Right renal pelvis (tissue), 4 donors: ENCODE results near the gene TNRC6B. TPM values are rescaled to one million over a fixed set of nuclear protein-coding genes. Genes with fewer than 3 reads are reported as not detected.
"Not testable (repeated sequence)": the region's sequence is repeated elsewhere in the genome, so short reads cannot be mapped to it uniquely, and the experiment has no call there.

Experiments
- DNase-seq, 4 donors: peaks; one replicate each; pipeline ENCODE4 v3.0.0-alpha.2; 2013; ENCODE audit warnings: low read depth in 4 of 4, low spot score in 3 of 4, missing footprints in 1 of 4
- polyA plus RNA-seq, 4 donors: library from polyadenylated mRNA; unstranded; fragments of 120-200 nt; gene quantifications; one replicate each; pipeline ENCODE4 v1.2.1, GENCODE V29; 2013; ENCODE audit not compliant: insufficient read length in 4 of 4

The TNRC6B gene
- polyA plus RNA-seq, 4 donors = 10.3 to 11.8 (median 11.4) TPM

DNA sequence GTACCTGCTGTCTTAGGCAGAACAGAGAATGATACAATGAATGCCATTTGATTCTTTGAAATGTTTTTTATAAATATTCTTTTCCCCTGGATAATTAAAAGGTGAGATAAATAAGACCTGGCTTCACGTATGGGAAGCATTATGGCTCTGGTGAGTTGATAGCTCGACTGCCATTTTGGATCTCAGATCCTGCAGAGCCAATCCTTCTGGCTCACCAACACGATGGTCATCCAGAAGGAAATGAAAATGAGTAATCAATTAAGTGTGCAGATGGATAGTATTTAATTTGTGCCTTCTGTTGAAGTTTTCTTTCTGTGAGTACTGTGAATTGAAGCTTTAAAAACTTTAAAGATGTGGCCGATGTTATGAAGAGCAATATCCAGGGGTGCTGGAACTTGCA is 2.7 kb downstream of the TNRC6B start:
- no peak for DNase-seq

DNA sequence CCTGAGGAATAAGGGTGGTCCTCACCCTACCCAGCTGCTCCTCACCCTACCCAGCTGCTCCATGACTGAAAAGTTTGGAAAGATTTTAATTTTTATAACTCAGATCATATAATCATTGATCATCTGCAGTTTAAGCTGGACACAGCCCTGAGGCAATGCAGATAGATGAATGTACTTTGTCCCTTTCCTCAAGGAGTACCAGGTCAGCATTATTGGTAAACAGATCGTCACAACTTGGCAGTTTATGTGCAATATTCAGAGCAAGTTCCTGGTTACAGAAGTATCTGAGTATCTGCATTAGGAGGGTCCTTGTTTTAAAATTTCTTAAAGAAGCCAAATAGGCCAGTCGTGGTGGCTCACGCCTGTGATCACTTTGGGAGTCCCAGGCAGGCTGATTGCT is 3.6 kb downstream of the TNRC6B start:
- DNase-seq = no peak

DNA sequence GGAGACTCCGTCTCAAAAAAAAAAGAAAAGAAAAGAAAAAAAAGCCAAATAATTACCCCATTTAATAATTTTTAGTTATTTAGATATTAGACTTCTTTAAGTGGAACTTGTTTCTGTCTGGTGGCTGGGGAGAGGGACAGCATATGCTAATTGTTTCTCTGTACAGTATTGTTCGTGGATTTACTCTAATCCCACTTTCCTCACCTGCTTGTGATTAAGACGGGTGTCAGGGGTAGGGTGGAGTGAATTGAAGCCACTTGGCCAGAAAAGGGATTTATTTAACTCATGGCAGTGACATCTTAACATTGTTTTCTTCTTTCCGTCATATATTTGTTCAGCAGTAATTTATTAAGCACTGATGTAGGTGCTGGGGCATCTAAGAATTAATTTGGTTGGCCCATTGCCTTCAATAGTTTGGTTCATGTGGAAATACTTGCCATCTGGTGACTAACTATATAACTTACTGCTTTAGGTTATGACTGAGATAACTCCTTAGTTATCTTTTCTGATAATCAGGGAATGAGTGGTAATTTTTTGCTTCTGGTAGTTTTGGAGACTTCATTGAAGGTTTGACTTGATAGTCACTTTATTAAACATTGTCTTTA is 4.6 kb downstream of the TNRC6B start:
- DNase-seq = no peak

DNA sequence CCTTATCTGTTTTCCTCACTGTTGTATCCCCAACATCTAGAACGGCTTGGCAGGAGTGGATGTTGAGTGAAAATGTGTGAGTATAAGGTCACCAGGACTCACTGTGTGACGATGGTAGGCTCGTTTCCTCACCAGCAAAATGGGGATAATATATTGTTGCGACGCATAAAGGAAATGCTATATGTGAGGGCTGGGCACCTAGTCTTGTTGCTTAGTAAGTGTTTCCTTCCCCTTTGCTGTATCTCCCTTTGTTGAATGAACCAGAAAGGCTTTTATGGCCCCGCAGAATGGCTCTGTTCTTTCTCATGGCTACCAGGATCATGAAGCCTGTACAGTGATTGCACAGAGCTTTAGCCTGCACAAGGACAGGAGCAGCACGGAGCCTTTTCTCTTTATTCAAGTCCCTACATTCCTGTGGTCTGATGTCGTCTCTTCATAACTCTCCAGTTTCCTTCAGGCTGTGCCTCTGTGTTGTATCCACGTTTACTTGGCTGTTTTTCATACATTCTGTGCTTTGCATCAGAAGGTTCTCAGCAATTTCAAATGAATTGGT is 5.4 kb downstream of the TNRC6B start:
- no peak for DNase-seq

DNA sequence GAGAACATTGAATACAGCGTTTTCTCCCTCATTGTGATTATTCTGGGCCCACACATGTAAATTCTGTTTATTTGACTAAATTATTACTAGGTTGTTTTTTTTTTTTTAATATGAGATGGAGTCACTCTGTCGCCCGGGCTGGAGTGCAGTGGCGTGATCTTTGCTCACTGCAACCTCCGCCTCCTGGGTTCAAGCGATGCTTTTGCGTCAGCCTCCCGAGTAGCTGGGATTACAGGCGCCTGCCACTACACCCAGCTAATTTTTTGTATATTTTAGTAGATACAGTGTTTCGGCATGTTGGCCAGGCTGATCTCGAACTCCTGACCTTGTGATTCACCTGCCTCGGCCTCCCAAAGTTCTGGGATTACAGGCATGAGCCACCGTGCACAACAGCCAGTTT is 5.9 kb downstream of the TNRC6B start:
- DNase-seq = not testable (repeated sequence)

DNA sequence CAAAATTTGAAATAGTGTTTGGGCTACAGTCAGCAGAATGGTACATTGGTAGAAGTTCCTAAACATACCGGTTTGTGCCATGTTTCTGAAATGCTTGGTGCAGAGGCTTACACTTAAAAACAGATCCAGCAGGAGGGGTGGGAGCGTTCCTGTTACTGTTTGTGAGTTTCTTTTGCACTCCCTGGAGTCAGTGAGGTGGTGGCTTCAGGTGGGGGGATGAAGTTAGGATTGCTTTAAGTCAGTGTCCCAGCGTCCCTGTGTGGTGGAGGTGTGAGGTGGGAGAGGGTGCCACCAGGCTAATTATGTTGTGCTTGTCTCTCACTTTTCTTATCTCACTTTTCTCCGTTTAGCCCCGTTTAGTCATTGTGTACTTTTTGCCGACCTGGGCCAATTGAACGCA is 9.7 kb downstream of the TNRC6B start:
- DNase-seq = no peak

DNA sequence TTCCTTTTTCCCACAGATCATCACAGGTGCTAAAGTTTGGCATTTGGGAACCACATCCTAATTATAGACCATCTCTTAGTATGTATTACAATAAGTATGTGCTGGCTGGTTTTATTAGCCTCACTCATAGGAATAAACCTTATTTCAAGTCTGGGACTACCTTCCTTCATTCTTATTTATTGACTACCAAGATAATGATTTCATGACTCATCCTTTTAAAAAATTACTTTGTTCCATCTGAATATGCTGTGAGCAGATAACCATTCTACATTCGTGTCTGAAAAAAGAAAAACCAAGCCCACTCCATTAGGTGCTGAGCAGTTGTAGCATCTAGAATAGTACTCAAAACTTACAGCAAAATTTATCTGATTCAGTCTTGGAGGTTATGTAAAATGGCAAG is 12.3 kb downstream of the TNRC6B start:
- DNase-seq = no peak

DNA sequence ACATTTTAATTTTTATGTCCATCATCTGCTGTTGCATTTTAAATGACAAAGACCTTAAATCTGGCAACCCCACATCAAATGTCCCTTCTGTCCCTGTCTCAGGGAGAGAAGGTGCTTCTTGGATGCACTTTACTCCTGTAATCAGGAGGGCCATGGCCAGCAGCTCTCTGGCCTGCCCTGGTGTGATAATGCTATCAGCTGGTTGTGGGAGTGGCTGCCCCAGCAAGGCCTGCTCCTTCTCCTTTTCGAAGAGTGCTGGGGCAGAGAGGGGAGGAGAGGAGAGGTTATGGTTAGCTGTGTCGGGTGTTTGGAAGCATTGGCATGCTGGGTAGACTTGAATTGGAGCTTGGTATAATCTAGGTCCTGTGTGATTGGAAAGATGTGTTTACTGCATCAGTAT is 12.8 kb downstream of the TNRC6B start:
- no peak for DNase-seq

DNA sequence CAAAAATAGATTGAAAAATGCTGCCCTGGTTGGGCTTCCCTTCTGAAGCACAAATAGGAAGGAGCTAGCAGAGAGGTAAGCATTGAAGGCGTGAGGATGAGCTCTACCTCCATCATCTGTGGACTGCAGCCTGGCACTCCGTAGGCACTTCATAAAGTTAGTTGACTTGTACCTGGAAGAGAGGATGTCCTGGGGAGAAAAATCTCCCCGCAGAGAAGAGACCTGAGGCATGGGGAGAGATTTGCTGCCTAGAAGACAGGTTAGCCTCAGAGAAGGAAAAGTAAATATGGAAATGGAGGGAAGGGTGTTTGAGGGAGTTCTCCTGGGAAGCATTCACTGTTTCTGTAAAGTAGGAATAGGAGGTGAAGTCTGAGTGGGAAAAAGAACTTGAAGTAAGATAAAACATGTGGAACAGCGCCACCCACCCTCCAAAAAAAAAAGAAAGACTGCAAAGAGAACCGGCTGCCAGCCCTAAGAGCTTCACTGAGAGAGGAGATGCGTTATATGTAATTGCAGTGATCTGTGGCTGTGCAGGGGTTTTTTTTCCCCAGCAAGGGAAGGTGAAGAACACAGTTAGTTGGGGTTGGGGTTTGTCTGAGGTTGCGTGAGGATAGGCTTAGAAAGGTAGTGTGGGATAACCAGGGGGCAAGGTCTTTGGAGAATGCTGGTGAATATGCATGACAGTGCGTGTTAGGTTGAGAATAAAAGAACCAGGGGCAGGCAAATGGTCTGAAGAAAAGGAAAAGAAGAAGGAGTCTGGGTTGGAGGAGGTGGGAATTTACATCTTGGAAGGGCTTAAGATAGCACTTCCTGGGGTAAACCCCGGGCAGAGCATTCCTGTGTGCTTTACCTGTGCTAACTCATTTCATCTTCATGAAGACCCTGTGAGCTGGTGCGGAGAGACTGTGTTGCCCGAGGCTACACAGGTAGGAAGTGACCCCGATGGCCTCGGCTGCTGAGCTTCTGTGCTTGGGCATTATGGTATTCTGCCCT is 16.0 kb downstream of the TNRC6B start:
- DNase-seq = no peak

DNA sequence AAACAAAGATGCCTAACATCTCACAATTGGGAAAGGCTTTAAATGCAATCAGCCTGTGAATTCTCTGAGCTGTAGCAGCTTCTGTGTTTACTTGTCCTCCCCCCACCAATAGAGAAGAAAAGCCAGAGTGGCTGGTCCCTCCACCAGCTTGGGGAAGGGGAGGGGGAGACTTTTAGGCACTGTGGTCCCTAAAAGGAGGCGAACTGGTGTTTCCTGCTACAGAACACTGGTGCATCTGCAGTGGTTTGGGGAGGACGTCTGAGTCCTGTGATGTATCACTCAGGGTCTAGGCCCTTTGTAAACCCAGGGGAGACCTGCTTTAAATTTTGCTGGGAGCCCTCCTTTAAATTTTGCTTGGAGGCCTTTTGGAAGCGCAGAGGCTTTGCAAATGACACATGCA is 16.9 kb downstream of the TNRC6B start:
- DNase-seq = no peak

DNA sequence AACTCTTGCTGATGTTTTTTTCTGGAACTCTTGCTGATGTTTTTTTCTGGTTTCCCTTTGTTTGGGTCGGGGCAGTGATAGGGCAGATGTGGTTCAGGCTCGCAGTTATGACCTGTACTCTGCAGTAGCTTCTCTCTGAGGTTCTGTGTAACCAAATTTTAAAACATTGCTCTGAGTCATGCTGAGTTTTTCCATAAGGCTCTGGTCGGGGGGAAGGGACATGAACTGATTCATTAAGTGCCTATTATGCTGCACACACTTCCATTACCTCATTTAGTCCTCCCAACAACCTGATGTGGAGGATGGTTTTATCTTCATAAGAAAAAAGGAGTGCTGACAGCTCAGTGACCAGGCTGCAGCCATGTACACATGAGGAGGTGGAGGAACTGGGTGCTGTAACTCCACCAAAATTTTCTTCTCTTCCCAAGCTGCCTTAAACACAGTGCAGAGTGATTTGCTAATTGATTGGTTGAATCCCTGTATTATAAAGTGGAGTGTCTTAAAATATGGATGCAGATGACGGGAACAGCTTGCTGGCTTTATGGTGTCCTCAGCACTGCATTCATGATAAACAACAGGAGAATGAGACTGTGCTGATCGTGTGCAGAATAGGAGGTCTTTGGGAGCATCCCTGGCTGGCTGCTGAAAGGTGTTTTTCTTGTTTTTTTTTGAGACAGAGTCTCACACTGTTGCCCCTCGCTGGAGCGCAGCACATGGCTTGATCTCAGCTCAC is 19.1 kb downstream of the TNRC6B start:
- no peak for DNase-seq

DNA sequence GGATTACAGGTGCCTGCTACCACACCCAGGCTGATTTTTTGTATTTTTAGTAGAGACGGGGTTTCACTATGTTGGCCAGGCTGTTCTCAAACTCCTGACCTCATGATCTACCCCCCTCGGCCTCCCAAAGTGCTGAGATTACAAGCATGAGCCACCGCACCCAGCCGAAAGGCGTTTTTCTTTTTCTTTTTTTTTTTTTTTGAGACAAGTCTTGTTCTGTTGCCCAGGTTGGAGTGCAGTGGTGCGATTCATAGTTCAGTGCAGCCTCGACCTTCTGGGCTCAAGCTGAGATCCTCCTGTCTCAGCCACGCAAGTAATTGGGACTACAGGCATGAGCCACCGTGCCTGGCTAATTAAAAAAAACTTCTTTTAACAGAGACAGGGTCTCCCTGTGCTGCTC is 19.7 kb downstream of the TNRC6B start:
- DNase-seq = not testable (repeated sequence)

DNA sequence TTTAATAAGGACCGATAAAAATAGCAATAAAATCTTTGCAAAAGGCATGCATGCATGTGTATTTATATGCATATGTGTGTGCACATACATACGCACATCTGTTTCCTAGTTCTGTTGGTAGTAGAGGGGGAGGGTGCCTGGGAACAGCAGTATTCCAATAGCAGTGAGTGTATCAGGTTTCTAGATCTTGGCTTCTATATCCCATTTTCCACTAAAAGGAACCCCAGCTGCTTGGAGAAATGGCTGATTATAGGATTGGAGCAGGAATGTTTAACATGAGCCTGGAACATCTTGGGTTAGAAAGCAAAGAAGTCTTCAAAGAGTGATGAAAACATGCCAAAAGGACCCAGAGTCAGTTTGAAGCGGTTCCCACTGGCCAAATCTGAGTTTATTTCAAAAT is 21.0 kb downstream of the TNRC6B start:
- no peak for DNase-seq

DNA sequence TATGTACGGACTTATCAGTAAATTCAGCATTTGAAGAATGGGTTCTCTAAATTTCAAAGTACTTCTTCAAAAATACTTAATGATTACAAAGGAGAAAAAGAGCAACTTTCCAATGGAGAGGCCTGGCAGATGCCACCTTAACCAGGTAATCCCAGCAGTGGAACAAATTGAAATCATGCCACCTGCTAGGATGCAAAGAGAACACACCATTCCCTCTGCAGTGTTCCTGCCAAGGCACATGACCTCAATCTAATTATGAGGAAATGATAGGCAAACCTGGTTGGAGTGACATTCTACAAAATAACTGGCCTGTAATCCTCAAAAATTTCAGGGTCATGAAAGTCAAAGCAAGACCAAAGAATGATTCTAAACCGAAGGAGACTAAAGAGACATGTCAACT is 21.5 kb downstream of the TNRC6B start:
- no peak for DNase-seq

DNA sequence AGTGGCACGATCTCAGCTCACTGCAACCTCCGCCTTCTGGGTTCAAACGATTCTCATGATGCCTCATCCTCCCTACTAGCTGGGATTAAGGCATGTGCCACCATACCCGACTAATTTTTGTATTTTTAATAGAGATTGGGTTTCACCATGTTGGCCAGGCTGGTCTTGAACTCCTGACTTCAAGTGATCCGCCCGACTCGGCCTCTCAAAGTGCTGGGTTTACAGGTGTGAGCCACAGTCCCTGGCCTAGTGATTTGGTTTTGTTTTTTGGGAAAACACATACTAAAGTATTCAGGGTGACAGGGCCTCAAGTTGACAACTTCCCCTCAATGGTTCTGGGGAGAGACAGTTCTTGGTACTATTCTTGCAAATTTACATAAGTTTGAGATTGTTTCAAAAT is 22.1 kb downstream of the TNRC6B start:
- DNase-seq = no peak

DNA sequence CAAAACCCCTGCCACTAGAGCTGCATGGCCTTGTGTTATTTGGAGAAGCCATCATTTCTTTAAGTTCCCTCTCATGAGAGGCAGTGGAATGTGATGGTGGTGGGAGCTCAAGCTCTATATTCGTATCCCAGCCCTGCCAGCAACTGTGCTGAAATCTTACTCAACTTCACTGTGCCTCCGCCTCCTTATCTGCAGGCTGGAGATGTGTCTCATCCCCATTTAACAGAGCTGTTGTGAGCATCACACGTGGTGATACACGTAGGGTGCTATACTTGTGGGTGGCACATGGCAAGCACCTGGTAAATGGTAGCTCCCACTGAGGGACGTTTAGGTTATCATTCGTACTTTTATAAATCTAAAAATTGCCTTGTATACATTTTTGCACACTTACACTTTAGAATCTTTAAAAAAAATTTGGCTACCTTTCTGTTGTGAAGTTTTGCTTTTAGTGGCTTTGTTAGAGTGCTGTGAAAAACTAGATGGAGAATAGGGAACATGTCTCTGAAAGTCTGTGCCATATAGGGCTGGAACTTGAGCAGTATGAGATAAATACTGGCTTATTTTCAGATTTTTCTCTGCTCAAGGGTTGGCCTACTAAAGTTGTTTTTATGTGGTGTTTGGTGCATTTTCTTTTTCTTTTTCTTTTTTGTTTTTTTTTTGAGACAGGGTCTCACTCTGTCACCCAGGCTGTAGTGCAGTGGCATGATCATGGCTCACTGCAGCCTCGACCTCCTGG is 23.2 kb downstream of the TNRC6B start:
- DNase-seq = no peak

DNA sequence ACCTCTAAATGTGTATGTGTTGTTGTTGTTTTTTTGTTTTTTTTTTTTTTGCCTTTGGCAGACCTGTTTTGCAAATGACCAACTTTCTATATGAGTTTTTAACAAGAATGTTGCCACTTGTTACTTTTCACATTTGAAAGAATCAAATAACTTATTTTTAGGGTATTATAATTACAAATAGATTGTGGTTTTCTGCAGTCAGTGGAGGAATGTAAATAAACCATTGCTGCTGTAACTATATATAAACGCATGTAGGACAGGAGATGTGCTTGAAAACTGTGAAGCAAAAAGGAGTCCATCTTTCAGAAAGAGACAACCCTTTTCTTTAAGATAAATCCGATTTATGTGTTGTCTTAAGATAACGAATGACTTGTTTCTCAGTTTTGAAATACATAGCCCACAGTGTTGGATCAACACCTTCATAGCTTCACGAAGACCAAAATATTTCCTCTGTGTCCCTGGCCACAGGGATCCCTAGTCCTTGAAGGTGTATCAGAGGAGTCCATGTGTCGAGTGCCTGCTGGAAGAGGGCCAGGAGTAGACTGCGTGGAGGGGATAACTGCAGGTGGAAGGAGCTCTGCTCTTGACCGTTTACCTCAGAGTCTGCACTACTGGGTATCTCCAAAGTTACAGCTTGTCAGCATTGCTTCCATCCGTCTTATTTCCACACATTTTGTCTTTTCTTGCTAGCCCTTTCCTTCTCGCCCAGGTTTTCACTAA is 24.7 kb downstream of the TNRC6B start:
- DNase-seq = no peak

DNA sequence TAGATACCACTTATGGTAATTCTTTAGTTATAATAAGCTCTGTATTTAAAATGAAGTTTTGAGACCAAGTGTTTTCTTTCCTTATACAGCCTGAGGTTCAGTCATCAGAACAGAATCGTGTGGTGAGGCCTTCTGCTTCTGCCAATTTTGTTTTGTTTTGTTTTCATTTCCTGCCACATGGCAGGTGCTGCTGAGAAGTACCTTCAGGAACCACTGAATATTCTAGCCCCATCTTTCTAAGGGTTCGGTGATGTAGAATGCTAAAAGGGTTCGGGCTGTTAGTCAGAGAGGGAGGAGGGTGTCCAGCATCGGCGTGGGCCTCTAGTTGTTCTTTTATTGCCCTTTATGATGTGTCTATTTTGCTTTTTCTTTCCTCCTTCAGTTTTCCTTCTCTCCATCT is 25.8 kb downstream of the TNRC6B start:
- DNase-seq = no peak

DNA sequence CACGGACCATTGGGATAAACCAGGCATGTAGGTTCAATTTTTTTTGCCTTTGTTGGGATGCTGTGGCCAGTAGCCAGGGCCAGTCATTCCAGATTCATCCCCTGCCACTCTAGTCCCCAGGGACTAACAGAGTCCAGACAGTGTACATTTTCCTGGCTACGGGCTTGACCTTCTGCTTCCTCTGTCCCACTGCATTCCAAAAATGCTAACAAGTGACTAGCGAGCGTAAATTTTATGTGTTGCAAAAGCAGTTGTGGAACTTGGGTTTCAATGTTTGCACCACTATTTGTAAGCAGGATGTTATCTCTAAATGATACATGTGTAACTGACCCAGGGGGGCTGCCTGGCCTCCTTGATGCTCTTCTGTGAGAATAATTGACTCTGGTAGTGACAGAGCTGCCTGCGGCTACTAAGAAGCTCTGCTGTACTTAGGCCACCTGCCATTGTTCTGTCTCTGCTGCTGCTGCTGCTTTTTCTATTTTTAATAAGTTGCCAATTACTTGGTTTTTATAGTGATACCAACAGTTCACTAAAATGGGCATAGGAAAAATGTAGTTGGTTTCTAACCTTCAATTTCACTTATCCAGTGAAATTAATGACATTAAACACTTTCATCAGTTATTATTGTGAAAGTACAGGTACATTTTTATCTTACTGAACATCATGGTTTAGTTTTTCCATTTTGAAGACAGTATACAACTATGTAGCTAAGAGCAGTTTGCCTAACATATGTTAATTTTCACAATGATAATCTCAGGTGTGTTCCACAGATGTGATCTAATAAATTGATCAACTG is 26.8 kb downstream of the TNRC6B start:
- DNase-seq = no peak
